Measurements from ENCODE around the gene NCAPH2.
"Not testable (repeated sequence)": the region's sequence is repeated elsewhere in the genome, so short reads cannot be mapped to it uniquely, and the experiment has no call there.

The NCAPH2 gene

GRCh38 chr22:50520184-50520583 lies 12.2 kb downstream of the NCAPH2 start:
- DNase-seq, result not testable (repeated sequence)

GRCh38 chr22:50520826-50521453 lies 12.9 kb downstream of the NCAPH2 start:
- no peak for DNase-seq

GRCh38 chr22:50521710-50522109 lies 13.7 kb downstream of the NCAPH2 start:
- DNase-seq, result no peak

GRCh38 chr22:50522208-50522805 lies 14.3 kb downstream of the NCAPH2 start:
- no peak for DNase-seq

GRCh38 chr22:50522806-50523438 lies 14.9 kb downstream of the NCAPH2 start:
- DNase-seq, result no peak

GRCh38 chr22:50523458-50523805 lies 15.4 kb downstream of the NCAPH2 start:
- DNase-seq, result no peak

GRCh38 chr22:50523806-50524675 lies 16.0 kb downstream of the NCAPH2 start:
- no peak for DNase-seq

- DNase-seq, result no peak
These were observed 16.7 kb downstream of the NCAPH2 start for GRCh38 chr22:50524676-50525103.

- DNase-seq, result peak; percentile 98
These were observed 17.3 kb downstream of the NCAPH2 start, which contains the start of gene SCO2 for GRCh38 chr22:50525104-50525857. TSS of gene SCO2 (minus strand) at chr22:50525598. CDS start at chr22:50524411, 1,187 bp downstream.

- no peak for DNase-seq
These were observed 17.8 kb downstream of the NCAPH2 start for GRCh38 chr22:50525858-50526107.

GRCh38 chr22:50526108-50526833 lies 18.2 kb downstream of the NCAPH2 start:
- DNase-seq, result peak; percentile 81

- no peak for DNase-seq
These were observed 19.1 kb downstream of the NCAPH2 start for GRCh38 chr22:50526834-50527801.

- DNase-seq, result no peak
These were observed 20.1 kb downstream of the NCAPH2 start for GRCh38 chr22:50527921-50528681.

- DNase-seq, result no peak
These were observed 20.8 kb downstream of the NCAPH2 start for GRCh38 chr22:50528682-50529415.

GRCh38 chr22:50529416-50529896 lies 21.4 kb downstream of the NCAPH2 start:
- DNase-seq, result no peak

- DNase-seq, result peak; percentile 65
These were observed 22.0 kb downstream of the NCAPH2 start, which contains the start of gene TYMP for GRCh38 chr22:50529897-50530579. TSS of gene TYMP (minus strand) at chr22:50530012. CDS start at chr22:50529709, 303 bp downstream.

GRCh38 chr22:50530580-50530876 lies 22.5 kb downstream of the NCAPH2 start:
- DNase-seq, result no peak

GRCh38 chr22:50530877-50531545 lies 23.0 kb downstream of the NCAPH2 start:
- peak; percentile 74 for DNase-seq
